IMR-90 (cell line): ENCODE measurements around the gene EIF5A. TPM values are rescaled to one million over a fixed set of nuclear protein-coding genes. Genes with fewer than 3 reads are reported as not detected.

Source experiments
- ATAC-seq: fragments of 200-7000 bp; cut with Tn5 transposase; 2 replicates; pipeline ENCODE4 v1.9.1; 2020; ENCODE audit warnings: low read depth, mild to moderate bottlenecking, moderate library complexity
- BruUV-seq: library from RNA; stranded (reverse); fragments of 400-500 nt; replicated peaks from 2 replicates; lab custom pipeline; 2021; lab: Mats Ljungman, UMichigan
- CTCF ChIA-PET: fragments of 300-600 bp; formaldehyde crosslinking; extraction: SDS; loops from one replicate; lab custom pipeline; 2021; ENCODE audit warnings: antibody characterized with exemption; lab: Yijun Ruan, JAX
- POLR2A ChIA-PET: fragments of 300-600 bp; sonication (Branson Sonifier 250); formaldehyde crosslinking; loops from one replicate; lab custom pipeline; 2022; ENCODE audit warnings: antibody characterized with exemption; ENCODE audit not compliant: unreplicated experiment; lab: Charles Lee
- DNase-seq: peaks from one replicate; pipeline ENCODE4 v3.0.0; 2013
- H2AFZ ChIP-seq: replicated peaks from 2 replicates; pipeline ENCODE3; 2013; ENCODE audit warnings: low read length, mild to moderate bottlenecking; ENCODE audit not compliant: poor library complexity
- H2AK5ac ChIP-seq: 2 replicates; pipeline ENCODE4 v1.6.1; 2013; ENCODE audit warnings: low read depth, low read length, inconsistent platforms
- H2AK9ac ChIP-seq: replicated peaks from 2 replicates; pipeline ENCODE3; 2013; ENCODE audit warnings: mild to moderate bottlenecking, low read depth, low read length, moderate library complexity; ENCODE audit not compliant: poor library complexity
- H2BK120ac ChIP-seq: 2 replicates; pipeline ENCODE4 v1.6.1; 2013; ENCODE audit warnings: low read depth, low read length, inconsistent platforms
- H2BK15ac ChIP-seq: 3 replicates; pipeline ENCODE4 v1.6.1; 2013; ENCODE audit warnings: low read depth, low read length, inconsistent platforms
- H2BK20ac ChIP-seq: 2 replicates; pipeline ENCODE4 v1.6.1; 2013; ENCODE audit warnings: low read depth, mild to moderate bottlenecking, inconsistent platforms, low read length, moderate library complexity
- H2BK5ac ChIP-seq: 2 replicates; pipeline ENCODE4 v1.6.1; 2013; ENCODE audit warnings: mild to moderate bottlenecking, low read depth, low read length, inconsistent platforms; ENCODE audit not compliant: poor library complexity, severe bottlenecking
- H3K14ac ChIP-seq: replicated peaks from 2 replicates; pipeline ENCODE4 v1.6.1; 2013; ENCODE audit warnings: low read depth, low read length, inconsistent platforms
- H3K18ac ChIP-seq: 2 replicates; pipeline ENCODE4 v1.6.1; 2013; ENCODE audit warnings: low read depth, low read length, control low read depth
- H3K23ac ChIP-seq: 2 replicates; pipeline ENCODE4 v1.6.1; 2013; ENCODE audit warnings: low read depth, low read length, inconsistent platforms
- H3K27ac ChIP-seq: 2 replicates; pipeline ENCODE4 v1.5.1; 2013; ENCODE audit warnings: mild to moderate bottlenecking, control low read depth, low read length; ENCODE audit not compliant: insufficient read depth
- H3K27me3 ChIP-seq: 2 replicates; pipeline ENCODE4 v1.6.1; 2013; ENCODE audit warnings: low read length; ENCODE audit not compliant: control insufficient read depth, insufficient read depth
- H3K36me3 ChIP-seq: 2 replicates; pipeline ENCODE4 v1.6.1; 2013; ENCODE audit warnings: low read length, mixed read lengths; ENCODE audit not compliant: control insufficient read depth, insufficient read depth
- H3K4ac ChIP-seq: 2 replicates; pipeline ENCODE4 v1.6.1; 2013; ENCODE audit warnings: low read depth, low read length, inconsistent platforms
- H3K4me1 ChIP-seq: 2 replicates; pipeline ENCODE4 v1.6.1; 2013; ENCODE audit warnings: low read length, mixed read lengths; ENCODE audit not compliant: control insufficient read depth, insufficient read depth
- H3K4me2 ChIP-seq: 2 replicates; pipeline ENCODE4 v1.6.1; 2013; ENCODE audit warnings: low read depth, mild to moderate bottlenecking, control low read depth, low read length, moderate library complexity
- H3K4me3 ChIP-seq: 2 replicates; pipeline ENCODE4 v1.5.1; 2013; ENCODE audit warnings: low read depth, mild to moderate bottlenecking, control low read depth, low read length, moderate library complexity; ENCODE audit not compliant: insufficient read depth
- H3K56ac ChIP-seq: 2 replicates; pipeline ENCODE4 v1.6.1; 2013; ENCODE audit warnings: low read length, inconsistent platforms; ENCODE audit not compliant: insufficient read depth; ENCODE audit errors: extremely low read depth
- H3K79me1 ChIP-seq, 2 experiments: 2 replicates each; pipeline ENCODE4 v1.6.1; 2013; ENCODE audit warnings: low read length in 2 of 2, inconsistent platforms in 1 of 2, low read depth in 1 of 2
- H3K9ac ChIP-seq: 2 replicates; pipeline ENCODE4 v1.6.1; 2013; ENCODE audit warnings: low read depth, low read length, control low read depth
- H3K9me1 ChIP-seq: 2 replicates; pipeline ENCODE4 v1.6.1; 2013; ENCODE audit warnings: low read length, inconsistent platforms; ENCODE audit not compliant: insufficient read depth
- H3K9me3 ChIP-seq: 2 replicates; pipeline ENCODE4 v1.6.1; 2013; ENCODE audit warnings: low read length; ENCODE audit not compliant: control insufficient read depth, insufficient read depth
- H4K20me1 ChIP-seq: 2 replicates; pipeline ENCODE4 v1.6.1; 2013; ENCODE audit warnings: low read length, inconsistent platforms; ENCODE audit not compliant: insufficient read depth
- H4K5ac ChIP-seq: 2 replicates; pipeline ENCODE4 v1.6.1; 2013; ENCODE audit warnings: mild to moderate bottlenecking, low read depth, low read length, control low read depth
- H4K8ac ChIP-seq, 2 experiments: 2 replicates each; pipeline ENCODE4 v1.6.1; 2013; ENCODE audit warnings: low read depth in 2 of 2, low read length in 2 of 2, control low read depth in 1 of 2, inconsistent platforms in 1 of 2
- H4K91ac ChIP-seq: 2 replicates; pipeline ENCODE4 v1.6.1; 2013; ENCODE audit warnings: low read depth, low read length, inconsistent platforms; ENCODE audit not compliant: insufficient read depth
- BHLHE40 ChIP-seq: fragments of 150-350 bp; IDR thresholded peaks from 2 replicates; pipeline ENCODE4 v1.6.1; 2016; ENCODE audit warnings: mild to moderate bottlenecking, low read depth, low read length
- CEBPB ChIP-seq: IDR thresholded peaks from 2 replicates; pipeline ENCODE4 v1.6.1; 2012; ENCODE audit warnings: low read depth, low read length, improper control_type of control experiment
- CHD1 ChIP-seq: IDR thresholded peaks from 2 replicates; pipeline ENCODE4 v1.6.1; 2012; ENCODE audit warnings: low read depth, low read length, improper control_type of control experiment
- FOS ChIP-seq: fragments of 150-350 bp; IDR thresholded peaks from 2 replicates; pipeline ENCODE4 v1.6.1; 2016; ENCODE audit warnings: low read depth, low read length
- MAFK ChIP-seq: IDR thresholded peaks from 2 replicates; pipeline ENCODE4 v1.6.1; 2012; ENCODE audit warnings: low read depth, low read length, improper control_type of control experiment
- MAZ ChIP-seq: IDR thresholded peaks from 2 replicates; pipeline ENCODE4 v1.6.1; 2012; ENCODE audit warnings: low read depth, mild to moderate bottlenecking, low read length, improper control_type of control experiment, moderate library complexity, borderline replicate concordance
- MXI1 ChIP-seq: IDR thresholded peaks from 2 replicates; pipeline ENCODE4 v1.6.1; 2012; ENCODE audit warnings: low read depth, mild to moderate bottlenecking, low read length, moderate library complexity, borderline replicate concordance
- NFE2L2 ChIP-seq: fragments of 150-350 bp; IDR thresholded peaks from 2 replicates; pipeline ENCODE4 v1.6.1; 2016; ENCODE audit warnings: low read depth, mild to moderate bottlenecking, low read length
- POLR2A ChIP-seq: IDR thresholded peaks from 2 replicates; pipeline ENCODE4 v1.6.1; 2012; ENCODE audit warnings: mild to moderate bottlenecking, low read depth, low read length
- RAD21 ChIP-seq: IDR thresholded peaks from 2 replicates; pipeline ENCODE4 v1.6.1; 2012; ENCODE audit warnings: low read length, improper control_type of control experiment
- RCOR1 ChIP-seq: IDR thresholded peaks from 2 replicates; pipeline ENCODE4 v1.6.1; 2012; ENCODE audit warnings: mild to moderate bottlenecking, low read length, improper control_type of control experiment; ENCODE audit not compliant: insufficient replicate concordance
- RFX5 ChIP-seq: IDR thresholded peaks from 2 replicates; pipeline ENCODE4 v1.8.0; 2012; ENCODE audit warnings: low read depth, mild to moderate bottlenecking, low read length, moderate library complexity
- SMC3 ChIP-seq: fragments of 150-350 bp; IDR thresholded peaks from 2 replicates; pipeline ENCODE4 v1.6.1; 2016; ENCODE audit warnings: low read depth, mild to moderate bottlenecking, antibody characterized with exemption, low read length, moderate library complexity
- WGBS, 2 experiments: methylation state at CpG; one replicate each; pipeline versions ENCODE4 v1.1.5 to v1.1.7; 2013; ENCODE audit warnings: missing lambda C conversion rate in 2 of 2; ENCODE audit not compliant: insufficient read length in 1 of 2; ENCODE audit errors: extremely low coverage in 2 of 2; 5-methylcytosine and 5-hydroxymethylcytosine counted together
- dilution Hi-C: fragments of 300-500 bp; cut with HindIII; formaldehyde crosslinking; loops from one replicate; pipeline ENCODE4 v1.14.3; 2018; ENCODE audit warnings: low sequenced_read_pairs; ENCODE audit not compliant: unreplicated experiment
- in situ Hi-C: fragments of 300-500 bp; cut with MboI; formaldehyde crosslinking; loops from 3 replicates; pipeline ENCODE4 v1.14.3; 2019; ENCODE audit warnings: low sequenced_read_pairs, inconsistent platforms, mixed read lengths
- intact Hi-C: fragments of 100-400 bp; cut with micrococcal nuclease; formaldehyde crosslinking; loops from 2 replicates; pipeline ENCODE4 v1.10.0; 2022
- polyA plus RNA-seq, 3 experiments: library from polyadenylated mRNA; depleted of rRNA; stranded (reverse); fragments of >200 nt; gene quantifications; 2 replicates each; pipeline ENCODE4 v1.2.3, GENCODE V29; 2012; ENCODE audit warnings: low replicate concordance in 1 of 3
- total RNA-seq: library from RNA; depleted of rRNA; stranded (reverse); fragments of >200 nt; gene quantifications from 2 replicates; pipeline ENCODE4 v1.2.3, GENCODE V29; 2012
- TF ChIP-seq, protein P1 (sequence below): fragments of 150-350 bp; IDR thresholded peaks from 2 replicates; pipeline ENCODE4 v1.6.1; 2017; ENCODE audit warnings: mild to moderate bottlenecking, antibody characterized with exemption, low read length, low read depth
- TF ChIP-seq, protein P2 (sequence below): fragments of 150-350 bp; IDR thresholded peaks from 2 replicates; pipeline ENCODE4 v1.6.1; 2016; ENCODE audit warnings: low read depth, mild to moderate bottlenecking, low read length, moderate library complexity, borderline replicate concordance
- TF ChIP-seq, protein P3 (sequence below): conservative IDR thresholded peaks from 2 replicates; pipeline ENCODE4 v1.5.1; 2012; ENCODE audit warnings: mild to moderate bottlenecking, low read depth, low read length, improper control_type of control experiment

Gene EIF5A
- total and polyA plus RNA-seq, 2 of the 4 experiments (the other 2 are of a cell fraction), result 782 to 883 TPM

DNA sequence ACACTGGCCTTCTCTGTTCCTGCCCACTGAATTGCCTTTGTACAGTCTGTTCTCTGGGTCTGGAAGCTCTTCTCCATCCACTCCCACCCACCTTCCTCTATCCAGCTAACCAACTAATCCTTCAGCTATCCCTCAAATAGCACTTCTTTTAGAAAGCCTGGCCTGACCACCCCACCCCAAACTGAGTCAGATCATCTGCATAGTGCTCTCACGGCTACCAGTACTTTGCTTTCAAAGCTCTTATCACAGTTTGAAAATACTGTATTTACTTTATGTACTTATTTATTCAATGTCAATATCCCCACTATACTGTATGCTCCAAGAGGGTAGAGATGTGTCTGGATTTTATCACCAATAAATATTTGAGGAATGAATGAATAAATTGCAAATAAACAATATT lies 40.6 kb upstream of the EIF5A start:
- TF ChIP-seq MAFK (no peak), RAD21 (no peak), CEBPB (no peak), MXI1 (no peak), BHLHE40 (no peak), FOS (no peak), RCOR1 (no peak), MAZ (no peak), NFE2L2 (no peak), CHD1 (no peak), RFX5 (no peak), SMC3 (no peak), POLR2A (no peak)
- TF ChIP-seq, protein P1, sequence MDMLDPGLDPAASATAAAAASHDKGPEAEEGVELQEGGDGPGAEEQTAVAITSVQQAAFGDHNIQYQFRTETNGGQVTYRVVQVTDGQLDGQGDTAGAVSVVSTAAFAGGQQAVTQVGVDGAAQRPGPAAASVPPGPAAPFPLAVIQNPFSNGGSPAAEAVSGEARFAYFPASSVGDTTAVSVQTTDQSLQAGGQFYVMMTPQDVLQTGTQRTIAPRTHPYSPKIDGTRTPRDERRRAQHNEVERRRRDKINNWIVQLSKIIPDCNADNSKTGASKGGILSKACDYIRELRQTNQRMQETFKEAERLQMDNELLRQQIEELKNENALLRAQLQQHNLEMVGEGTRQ, result no peak
- TF ChIP-seq, protein P2, sequence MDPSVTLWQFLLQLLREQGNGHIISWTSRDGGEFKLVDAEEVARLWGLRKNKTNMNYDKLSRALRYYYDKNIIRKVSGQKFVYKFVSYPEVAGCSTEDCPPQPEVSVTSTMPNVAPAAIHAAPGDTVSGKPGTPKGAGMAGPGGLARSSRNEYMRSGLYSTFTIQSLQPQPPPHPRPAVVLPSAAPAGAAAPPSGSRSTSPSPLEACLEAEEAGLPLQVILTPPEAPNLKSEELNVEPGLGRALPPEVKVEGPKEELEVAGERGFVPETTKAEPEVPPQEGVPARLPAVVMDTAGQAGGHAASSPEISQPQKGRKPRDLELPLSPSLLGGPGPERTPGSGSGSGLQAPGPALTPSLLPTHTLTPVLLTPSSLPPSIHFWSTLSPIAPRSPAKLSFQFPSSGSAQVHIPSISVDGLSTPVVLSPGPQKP, result no peak
- TF ChIP-seq, protein P3, sequence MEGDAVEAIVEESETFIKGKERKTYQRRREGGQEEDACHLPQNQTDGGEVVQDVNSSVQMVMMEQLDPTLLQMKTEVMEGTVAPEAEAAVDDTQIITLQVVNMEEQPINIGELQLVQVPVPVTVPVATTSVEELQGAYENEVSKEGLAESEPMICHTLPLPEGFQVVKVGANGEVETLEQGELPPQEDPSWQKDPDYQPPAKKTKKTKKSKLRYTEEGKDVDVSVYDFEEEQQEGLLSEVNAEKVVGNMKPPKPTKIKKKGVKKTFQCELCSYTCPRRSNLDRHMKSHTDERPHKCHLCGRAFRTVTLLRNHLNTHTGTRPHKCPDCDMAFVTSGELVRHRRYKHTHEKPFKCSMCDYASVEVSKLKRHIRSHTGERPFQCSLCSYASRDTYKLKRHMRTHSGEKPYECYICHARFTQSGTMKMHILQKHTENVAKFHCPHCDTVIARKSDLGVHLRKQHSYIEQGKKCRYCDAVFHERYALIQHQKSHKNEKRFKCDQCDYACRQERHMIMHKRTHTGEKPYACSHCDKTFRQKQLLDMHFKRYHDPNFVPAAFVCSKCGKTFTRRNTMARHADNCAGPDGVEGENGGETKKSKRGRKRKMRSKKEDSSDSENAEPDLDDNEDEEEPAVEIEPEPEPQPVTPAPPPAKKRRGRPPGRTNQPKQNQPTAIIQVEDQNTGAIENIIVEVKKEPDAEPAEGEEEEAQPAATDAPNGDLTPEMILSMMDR, result no peak
- ChIA-PET POLR2A (no interaction called here), CTCF (interaction anchor here (0.7 kb wide), 1 partner anchor 89 kb away, joined by 3 read pairs; no protein-coding TSS in a partner anchor)
- H3K9ac ChIP-seq, result no peak overlapping the region
- no peaks in the 10 kb centered on the region for H3K9me3 ChIP-seq
- peak overlapping the region; percentile 34 for H2BK5ac ChIP-seq
- H3K4me3 ChIP-seq, result no peak overlapping the region
- no peaks in the 10 kb centered on the region for H3K79me1 ChIP-seq
- WGBS, 2 experiments, result no CpG with 5 or more reads among the region's 1 CpG
- peak overlapping the region; percentile 80; the same call in 1 of the 2 replicates for H2BK120ac ChIP-seq
- H4K5ac ChIP-seq, result no peak overlapping the region
- H2AK9ac ChIP-seq, result peak overlapping the region; percentile 73
- in situ Hi-C loops, result no loop called here
- H3K56ac ChIP-seq, result no peak overlapping the region
- no TSS peak for BruUV-seq
- ATAC-seq (peak; percentile 41), DNase-seq (peak; percentile 41)
- intact Hi-C loops, result no loop called here
- no peak overlapping the region for H3K4me2 ChIP-seq
- peak overlapping the region; percentile 60; the same call in 1 of the 2 replicates for H3K14ac ChIP-seq
- peak overlapping the region; percentile 84 for H4K91ac ChIP-seq
- no peaks in the 10 kb centered on the region for H4K20me1 ChIP-seq
- H2AFZ ChIP-seq, result peak overlapping the region; percentile 61
- peaks cover 10% of the 10 kb centered on the region for H3K4me1 ChIP-seq
- H2BK20ac ChIP-seq, result peak overlapping the region; percentile 75
- H2AK5ac ChIP-seq, result peak overlapping the region; percentile 41; the same call in 1 of the 2 replicates
- H4K8ac ChIP-seq, result peak overlapping the region in 1 of 2 experiments; percentile 76; a peak in 2 of 4 replicates
- no peak overlapping the region for H3K23ac ChIP-seq
- H3K9me1 ChIP-seq, result peaks cover 10% of the 10 kb centered on the region
- no peak overlapping the region for H3K27ac ChIP-seq
- H3K27me3 ChIP-seq, result peaks cover 6% of the 10 kb centered on the region; the same call in 1 of the 2 replicates
- dilution Hi-C loops, result no loop called here
- no peaks in the 10 kb centered on the region for H3K36me3 ChIP-seq
- peak overlapping the region; percentile 88; the same call in 1 of the 2 replicates for H3K4ac ChIP-seq
- peak overlapping the region; percentile 36; the same call in 2 of the 3 replicates for H2BK15ac ChIP-seq
- no peak overlapping the region; the same call in 1 of the 2 replicates for H3K18ac ChIP-seq
